K562 (cell line): ENCODE results near the gene METTL22.

Experiments used
- MAFF ChIP-seq: IDR thresholded peaks from 2 replicates; pipeline ENCODE4 v1.6.1; 2012; ENCODE audit warnings: low read length, improper control_type of control experiment
- POLR2A ChIP-seq: fragments of 450-650 bp; conservative IDR thresholded peaks from 2 replicates; pipeline ENCODE4 v1.6.1; 2016
- ZC3H11A ChIP-seq: IDR thresholded peaks from 2 replicates; pipeline ENCODE4 v1.6.1; 2012; ENCODE audit warnings: low read depth, low read length, improper control_type of control experiment
- TF ChIP-seq, protein P1 (sequence below), 3 experiments: IDR thresholded peaks in 2 of 3; conservative IDR thresholded peaks in 1 of 3; 2 replicates each; pipeline ENCODE4 v1.5.1; 2011 to 2012; ENCODE audit warnings: low read length in 3 of 3, mild to moderate bottlenecking in 3 of 3, control low read depth in 2 of 3, improper control_type of control experiment in 1 of 3, inconsistent platforms in 1 of 3, low read depth in 1 of 3, mixed read lengths in 1 of 3, moderate library complexity in 1 of 3; ENCODE audit not compliant: insufficient read depth in 2 of 3
- TF ChIP-seq, protein P2 (sequence below), 2 experiments: fragments of 450-650 bp in 1 of 2; sonication (generic) in 1 of 2; formaldehyde crosslinking in 1 of 2; IDR thresholded peaks in 1 of 2; conservative IDR thresholded peaks in 1 of 2; 2 replicates each; pipeline versions ENCODE4 v1.6.1 to v1.8.1; 2016 to 2023; ENCODE audit warnings: mild to moderate bottlenecking in 2 of 2, moderate library complexity in 2 of 2, inconsistent platforms in 1 of 2, missing genetic modification reagents in 1 of 2
- TF ChIP-seq, protein P3 (sequence below), 2 experiments: IDR thresholded peaks in 1 of 2; conservative IDR thresholded peaks in 1 of 2; 2 replicates each; pipeline ENCODE4 v1.6.1; 2016; ENCODE audit warnings: low read depth in 2 of 2, mild to moderate bottlenecking in 1 of 2, missing compliant biosample characterization in 1 of 2, missing genetic modification characterization in 1 of 2, moderate library complexity in 1 of 2
- TF ChIP-seq, protein P4 (sequence below): sonication (generic); formaldehyde crosslinking; IDR thresholded peaks from 2 replicates; pipeline ENCODE4 v1.9.0; 2022; ENCODE audit warnings: mild to moderate bottlenecking, missing genetic modification reagents

- TF ChIP-seq ZC3H11A, result no peak
- TF ChIP-seq, protein P1, sequence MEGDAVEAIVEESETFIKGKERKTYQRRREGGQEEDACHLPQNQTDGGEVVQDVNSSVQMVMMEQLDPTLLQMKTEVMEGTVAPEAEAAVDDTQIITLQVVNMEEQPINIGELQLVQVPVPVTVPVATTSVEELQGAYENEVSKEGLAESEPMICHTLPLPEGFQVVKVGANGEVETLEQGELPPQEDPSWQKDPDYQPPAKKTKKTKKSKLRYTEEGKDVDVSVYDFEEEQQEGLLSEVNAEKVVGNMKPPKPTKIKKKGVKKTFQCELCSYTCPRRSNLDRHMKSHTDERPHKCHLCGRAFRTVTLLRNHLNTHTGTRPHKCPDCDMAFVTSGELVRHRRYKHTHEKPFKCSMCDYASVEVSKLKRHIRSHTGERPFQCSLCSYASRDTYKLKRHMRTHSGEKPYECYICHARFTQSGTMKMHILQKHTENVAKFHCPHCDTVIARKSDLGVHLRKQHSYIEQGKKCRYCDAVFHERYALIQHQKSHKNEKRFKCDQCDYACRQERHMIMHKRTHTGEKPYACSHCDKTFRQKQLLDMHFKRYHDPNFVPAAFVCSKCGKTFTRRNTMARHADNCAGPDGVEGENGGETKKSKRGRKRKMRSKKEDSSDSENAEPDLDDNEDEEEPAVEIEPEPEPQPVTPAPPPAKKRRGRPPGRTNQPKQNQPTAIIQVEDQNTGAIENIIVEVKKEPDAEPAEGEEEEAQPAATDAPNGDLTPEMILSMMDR (IDR thresholded peaks at IDR 0.05 in 2 of 3, conservative IDR thresholded peaks at IDR 0.05 in 1 of 3; ENCODE audit: insufficient read depth in 2 of 3, low read depth in 1 of 3, low read length in 3 of 3), result no peak
- TF ChIP-seq, protein P2, sequence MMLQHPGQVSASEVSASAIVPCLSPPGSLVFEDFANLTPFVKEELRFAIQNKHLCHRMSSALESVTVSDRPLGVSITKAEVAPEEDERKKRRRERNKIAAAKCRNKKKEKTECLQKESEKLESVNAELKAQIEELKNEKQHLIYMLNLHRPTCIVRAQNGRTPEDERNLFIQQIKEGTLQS (IDR thresholded peaks at IDR 0.05), result no peak
- TF ChIP-seq, protein P2 (CRISPR knock-in tag; conservative IDR thresholded peaks at IDR 0.05), result no peak
- TF ChIP-seq, protein P3, sequence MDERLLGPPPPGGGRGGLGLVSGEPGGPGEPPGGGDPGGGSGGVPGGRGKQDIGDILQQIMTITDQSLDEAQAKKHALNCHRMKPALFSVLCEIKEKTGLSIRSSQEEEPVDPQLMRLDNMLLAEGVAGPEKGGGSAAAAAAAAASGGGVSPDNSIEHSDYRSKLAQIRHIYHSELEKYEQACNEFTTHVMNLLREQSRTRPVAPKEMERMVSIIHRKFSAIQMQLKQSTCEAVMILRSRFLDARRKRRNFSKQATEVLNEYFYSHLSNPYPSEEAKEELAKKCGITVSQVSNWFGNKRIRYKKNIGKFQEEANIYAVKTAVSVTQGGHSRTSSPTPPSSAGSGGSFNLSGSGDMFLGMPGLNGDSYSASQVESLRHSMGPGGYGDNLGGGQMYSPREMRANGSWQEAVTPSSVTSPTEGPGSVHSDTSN (CRISPR knock-in tag; IDR thresholded peaks at IDR 0.05; ENCODE audit: low read depth), result no peak
- TF ChIP-seq, protein P3 (tag; conservative IDR thresholded peaks at IDR 0.05; ENCODE audit: low read depth), result no peak
- TF ChIP-seq POLR2A, result no peak
- no peak for TF ChIP-seq MAFF
- TF ChIP-seq, protein P4, sequence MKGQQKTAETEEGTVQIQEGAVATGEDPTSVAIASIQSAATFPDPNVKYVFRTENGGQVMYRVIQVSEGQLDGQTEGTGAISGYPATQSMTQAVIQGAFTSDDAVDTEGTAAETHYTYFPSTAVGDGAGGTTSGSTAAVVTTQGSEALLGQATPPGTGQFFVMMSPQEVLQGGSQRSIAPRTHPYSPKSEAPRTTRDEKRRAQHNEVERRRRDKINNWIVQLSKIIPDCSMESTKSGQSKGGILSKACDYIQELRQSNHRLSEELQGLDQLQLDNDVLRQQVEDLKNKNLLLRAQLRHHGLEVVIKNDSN (CRISPR knock-in tag), result no peak
Measured at GRCh38 chr16:8590811-8591210, 30.7 kb upstream of the METTL22 start.
